Natural killer cell (primary cell): ENCODE measurements around the gene MLLT1. TPM values are rescaled to one million over a fixed set of nuclear protein-coding genes. Genes with fewer than 3 reads are reported as not detected.

ENCODE experiments used
- ATAC-seq, 3 donors: fragments of 150-1000 bp in 2 of 3; fragments of 200-7000 bp in 1 of 3; cut with Tn5 transposase; 1 replicate in 1 of 3; 2 replicates in 2 of 3; pipeline ENCODE4 v1.10.0; 2021; ENCODE audit warnings: mild to moderate bottlenecking in 2 of 3, moderate library complexity in 2 of 3
- DNase-seq, 2 donors: peaks; one replicate each; pipeline versions ENCODE4 v3.0.0 to v3.0.0-alpha.2; 2013 to 2021; ENCODE audit warnings: mixed read lengths in 1 of 2
- H3K27ac ChIP-seq: one replicate; pipeline ENCODE4 v1.5.1; 2013; ENCODE audit warnings: mild to moderate bottlenecking, low read length
- H3K27me3 ChIP-seq: one replicate; pipeline ENCODE4 v1.6.1; 2013; ENCODE audit warnings: low read length; ENCODE audit not compliant: control insufficient read depth, insufficient read depth
- H3K36me3 ChIP-seq: one replicate; pipeline ENCODE4 v1.6.1; 2013; ENCODE audit warnings: low read length; ENCODE audit not compliant: control insufficient read depth, insufficient read depth
- H3K4me1 ChIP-seq: one replicate; pipeline ENCODE4 v1.6.1; 2013; ENCODE audit warnings: low read length; ENCODE audit not compliant: control insufficient read depth, insufficient read depth
- H3K4me3 ChIP-seq: one replicate; pipeline ENCODE4 v1.5.1; 2013; ENCODE audit warnings: low read length
- H3K9me3 ChIP-seq: one replicate; pipeline ENCODE4 v1.6.1; 2013; ENCODE audit warnings: low read length; ENCODE audit not compliant: control insufficient read depth, insufficient read depth
- H3K27ac Mint-ChIP-seq, 2 donors: one replicate each; pipeline ENCODE4 v1.8.0; 2022; ENCODE audit warnings: mild to moderate bottlenecking in 2 of 2, mixed read lengths in 2 of 2, moderate library complexity in 1 of 2
- H3K27me3 Mint-ChIP-seq, 2 donors: one replicate each; pipeline ENCODE4 v1.8.0; 2022; ENCODE audit warnings: low read depth in 2 of 2, mixed read lengths in 2 of 2
- H3K36me3 Mint-ChIP-seq: one replicate; pipeline ENCODE4 v1.8.0; 2022; ENCODE audit warnings: mixed read lengths
- H3K4me1 Mint-ChIP-seq, 2 donors: one replicate each; pipeline ENCODE4 v1.8.0; 2022; ENCODE audit warnings: mixed read lengths in 2 of 2
- H3K4me3 Mint-ChIP-seq: one replicate; pipeline ENCODE4 v1.8.0; 2022; ENCODE audit warnings: mild to moderate bottlenecking, moderate library complexity, mixed read lengths
- H3K9me3 Mint-ChIP-seq, 2 donors: one replicate each; pipeline ENCODE4 v1.8.0; 2022; ENCODE audit warnings: mixed read lengths in 2 of 2
- WGBS: methylation state at CpG from one replicate; pipeline ENCODE4 v1.1.7; 2013; ENCODE audit warnings: missing lambda C conversion rate; ENCODE audit not compliant: insufficient coverage; 5-methylcytosine and 5-hydroxymethylcytosine counted together
- intact Hi-C: fragments of 100-400 bp; cut with micrococcal nuclease; formaldehyde crosslinking; loops from one replicate; pipeline ENCODE4 v1.14.2; 2022
- total RNA-seq, 4 donors: library from RNA; stranded (reverse); fragments of 120-200 nt in 1 of 4; gene quantifications; one replicate each; pipeline versions ENCODE4 v1.2.3 to v1.2.4, GENCODE V29; 2013 to 2022
- TF ChIP-seq, protein P1 (sequence below): fragments of 200-600 bp; IDR thresholded peaks from one replicate; pipeline ENCODE4 v1.8.0; 2022; ENCODE audit warnings: antibody characterized with exemption

Gene MLLT1
- total RNA-seq, 3 donors from 2014 or later (not counting 1 experiment from before 2014, with no cell fraction given), result 30.2 to 43.8 (median 36.6) TPM

- TF ChIP-seq, protein P1, sequence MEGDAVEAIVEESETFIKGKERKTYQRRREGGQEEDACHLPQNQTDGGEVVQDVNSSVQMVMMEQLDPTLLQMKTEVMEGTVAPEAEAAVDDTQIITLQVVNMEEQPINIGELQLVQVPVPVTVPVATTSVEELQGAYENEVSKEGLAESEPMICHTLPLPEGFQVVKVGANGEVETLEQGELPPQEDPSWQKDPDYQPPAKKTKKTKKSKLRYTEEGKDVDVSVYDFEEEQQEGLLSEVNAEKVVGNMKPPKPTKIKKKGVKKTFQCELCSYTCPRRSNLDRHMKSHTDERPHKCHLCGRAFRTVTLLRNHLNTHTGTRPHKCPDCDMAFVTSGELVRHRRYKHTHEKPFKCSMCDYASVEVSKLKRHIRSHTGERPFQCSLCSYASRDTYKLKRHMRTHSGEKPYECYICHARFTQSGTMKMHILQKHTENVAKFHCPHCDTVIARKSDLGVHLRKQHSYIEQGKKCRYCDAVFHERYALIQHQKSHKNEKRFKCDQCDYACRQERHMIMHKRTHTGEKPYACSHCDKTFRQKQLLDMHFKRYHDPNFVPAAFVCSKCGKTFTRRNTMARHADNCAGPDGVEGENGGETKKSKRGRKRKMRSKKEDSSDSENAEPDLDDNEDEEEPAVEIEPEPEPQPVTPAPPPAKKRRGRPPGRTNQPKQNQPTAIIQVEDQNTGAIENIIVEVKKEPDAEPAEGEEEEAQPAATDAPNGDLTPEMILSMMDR, result no peak
- Mint-ChIP-seq H3K9me3 (no peaks in the 10 kb centered on the region), H3K4me1 (peaks cover 39 to 64% of the 10 kb centered on the region in 2 donors), H3K36me3 (no peaks in the 10 kb centered on the region), H3K27ac (peak overlapping the region in 1 of 2 donors; percentile 48), H3K27me3 (no peaks in the 10 kb centered on the region), H3K4me3 (no peak overlapping the region)
- Histone ChIP-seq H3K4me3 (no peak overlapping the region), H3K27me3 (no peaks in the 10 kb centered on the region), H3K36me3 (peaks cover 13% of the 10 kb centered on the region), H3K4me1 (peaks cover 24% of the 10 kb centered on the region), H3K27ac (no peak overlapping the region), H3K9me3 (no peaks in the 10 kb centered on the region)
- DNase-seq, result no peak
- ATAC-seq, result no peak
- intact Hi-C loops, result no loop called here
- WGBS, result 95% methylated on average over 31 of the region's 31 CpGs
Measured at GRCh38 chr19:6270076-6270745, 9.6 kb downstream of the MLLT1 start.

DNA sequence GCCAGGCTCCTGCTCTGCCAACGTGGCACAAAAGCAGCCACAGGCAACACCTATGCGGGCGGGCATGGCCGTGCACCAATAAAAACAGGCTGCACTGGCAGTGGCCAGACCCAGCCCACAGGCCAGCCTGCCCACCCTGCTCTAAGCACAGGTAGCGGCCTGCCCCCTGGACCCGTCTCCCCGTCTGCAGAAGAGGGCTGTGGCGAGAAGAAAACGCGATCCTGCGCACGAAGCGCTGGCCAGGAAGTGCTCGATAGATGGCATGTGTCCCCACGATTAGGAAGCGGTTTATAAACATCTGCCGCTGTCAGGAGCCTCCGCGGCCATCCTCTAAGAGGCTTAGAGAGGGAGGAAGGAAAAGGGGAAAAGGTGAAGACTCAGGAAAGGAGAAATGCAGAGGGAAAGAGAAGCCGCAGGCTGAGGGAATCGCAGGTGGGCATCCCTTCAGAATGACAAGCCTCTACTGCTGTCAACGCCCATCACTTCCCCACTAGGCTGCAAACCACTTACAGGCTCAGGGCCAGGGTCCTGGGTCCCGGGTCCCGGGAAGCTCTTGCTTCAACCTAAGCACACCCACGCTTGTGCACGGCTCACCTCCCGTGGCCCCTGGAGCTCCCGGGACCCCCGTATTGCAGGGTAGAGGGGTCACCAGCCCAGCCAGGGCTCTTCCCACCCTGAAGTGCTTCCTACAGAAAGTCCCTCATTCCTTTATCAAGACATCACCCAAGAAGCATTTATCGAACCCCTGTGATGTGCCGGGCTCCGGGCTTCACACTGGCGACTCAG, 10.5 kb downstream of the MLLT1 start:
- TF ChIP-seq, protein P1, result no peak
- ATAC-seq (no peak), DNase-seq (no peak)
- Mint-ChIP-seq H3K36me3 (no peaks in the 10 kb centered on the region), H3K27ac (no peak overlapping the region), H3K4me1 (peaks cover 30 to 55% of the 10 kb centered on the region in 2 donors), H3K9me3 (no peaks in the 10 kb centered on the region), H3K4me3 (no peak overlapping the region), H3K27me3 (no peaks in the 10 kb centered on the region)
- H3K4me3 ChIP-seq, result no peak overlapping the region
- H3K27ac ChIP-seq, result no peak overlapping the region
- peaks cover 13% of the 10 kb centered on the region for H3K36me3 ChIP-seq
- H3K27me3 ChIP-seq, result no peaks in the 10 kb centered on the region
- peaks cover 15% of the 10 kb centered on the region for H3K4me1 ChIP-seq
- 94% methylated on average over 33 of the region's 33 CpGs for WGBS
- no peaks in the 10 kb centered on the region for H3K9me3 ChIP-seq
- intact Hi-C loops, result no loop called here

GRCh38 chr19:6268382-6268771, 11.4 kb downstream of the MLLT1 start:
- Histone ChIP-seq H3K9me3 (no peaks in the 10 kb centered on the region), H3K4me3 (no peak overlapping the region), H3K4me1 (peaks cover 5% of the 10 kb centered on the region), H3K27me3 (no peaks in the 10 kb centered on the region), H3K36me3 (peaks cover 13% of the 10 kb centered on the region), H3K27ac (no peak overlapping the region)
- Mint-ChIP-seq H3K9me3 (no peaks in the 10 kb centered on the region), H3K27ac (peak overlapping the region in 1 of 2 donors; percentile 46), H3K4me1 (peaks cover 21 to 51% of the 10 kb centered on the region in 2 donors), H3K36me3 (no peaks in the 10 kb centered on the region), H3K27me3 (no peaks in the 10 kb centered on the region), H3K4me3 (no peak overlapping the region)
- no peak for DNase-seq
- ATAC-seq, result no peak
- WGBS, result 100% methylated on average over 3 of the region's 4 CpGs
- intact Hi-C loops, result no loop called here
- TF ChIP-seq, protein P1, result no peak
